IPS-NIHi7 (cell line): Measurements from ENCODE around the gene ACADSB.
A peak's percentile ranks its signal among the peaks of the same experiment; 100 is the strongest.

Source experiments
- DNase-seq: peaks from one replicate; pipeline ENCODE4 v3.0.0; 2012; ENCODE audit warnings: mixed read lengths; ENCODE audit errors: extremely low spot score

Gene ACADSB

DNA sequence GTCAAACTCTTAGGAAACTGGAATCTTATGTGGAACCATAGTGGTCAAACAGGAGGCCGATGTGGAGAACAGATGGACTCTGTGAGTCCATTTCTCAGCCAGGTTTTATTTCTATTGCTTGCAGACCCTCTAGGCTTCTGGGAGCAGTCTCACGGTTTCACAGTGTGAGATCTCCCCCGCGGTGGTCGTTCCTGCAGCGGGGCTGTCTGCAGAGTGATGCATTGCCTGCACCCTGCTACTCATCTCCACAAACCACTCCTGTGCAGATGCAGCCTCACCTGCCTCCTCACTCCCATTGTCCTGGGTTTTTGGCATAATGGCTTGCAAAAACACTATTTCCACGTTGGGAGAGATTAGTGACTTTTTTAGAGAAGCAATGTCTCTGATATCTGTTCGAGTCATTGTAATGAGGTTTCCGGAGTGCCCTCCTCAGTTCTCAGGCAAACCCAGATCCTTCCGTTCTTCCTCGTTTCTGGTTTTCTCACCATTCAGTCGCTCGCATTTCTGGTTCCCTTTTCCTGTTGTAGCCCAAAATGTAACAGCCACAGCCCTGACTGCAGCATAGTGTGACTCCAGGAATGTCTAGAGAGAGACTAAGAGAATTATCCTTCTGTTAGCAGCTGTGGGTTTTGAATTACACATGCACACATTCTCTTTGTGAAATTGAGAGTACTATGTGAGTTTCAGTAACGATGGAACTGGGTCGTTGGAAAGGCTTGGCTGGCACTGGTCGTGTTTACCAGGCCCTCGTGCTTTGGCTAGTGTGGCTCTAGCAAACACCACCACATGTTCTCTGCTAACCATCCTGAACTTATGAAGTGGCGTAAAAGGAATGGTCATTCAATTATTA lies 30.2 kb downstream of the ACADSB start:
- DNase-seq = no peak

DNA sequence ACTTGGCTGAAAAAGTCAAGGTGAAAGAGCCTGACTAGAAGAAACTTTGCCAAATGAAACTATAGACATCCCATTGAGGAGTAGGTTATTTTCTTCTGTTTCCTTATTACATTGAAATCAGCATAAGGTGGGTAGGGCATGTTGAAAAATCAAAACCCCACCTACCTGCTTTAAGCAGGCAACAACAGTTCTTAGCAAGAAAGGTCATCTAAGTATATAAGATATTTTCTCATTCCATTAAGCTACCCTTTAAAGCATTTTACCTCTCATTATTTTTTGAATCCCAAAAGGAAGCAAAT lies 30.8 kb downstream of the ACADSB start:
- DNase-seq = no peak

DNA sequence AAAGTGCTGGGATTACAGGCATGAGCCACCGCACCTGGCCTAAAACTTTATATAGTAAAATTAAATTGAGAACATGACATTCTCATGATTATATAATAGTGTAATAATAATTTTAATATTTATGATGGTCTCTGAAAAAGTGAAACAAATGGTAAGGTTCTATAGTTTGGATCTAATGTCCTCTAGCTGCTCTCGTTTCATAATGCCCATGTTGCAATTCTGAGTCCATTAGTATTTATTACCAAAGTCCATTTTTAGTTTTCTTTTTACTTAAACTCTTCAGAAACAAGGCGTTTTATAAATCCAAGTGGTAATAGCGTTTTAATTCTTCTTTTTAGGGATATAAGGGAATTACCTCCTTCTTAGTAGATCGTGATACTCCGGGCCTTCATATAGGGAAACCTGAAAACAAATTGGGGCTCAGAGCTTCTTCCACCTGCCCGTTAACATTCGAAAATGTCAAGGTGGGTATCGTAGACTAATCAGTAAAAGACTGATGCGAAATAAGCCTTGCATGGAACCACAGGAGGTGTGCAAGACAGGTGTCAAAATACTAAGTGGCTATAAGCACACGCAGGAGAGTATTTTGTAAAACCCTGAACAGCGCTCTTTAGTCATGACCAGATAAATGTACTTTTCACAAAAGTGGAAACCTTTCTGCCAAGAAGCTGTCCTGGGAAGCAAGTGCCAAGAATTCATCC lies 34.1 kb downstream of the ACADSB start:
- no peak for DNase-seq

DNA sequence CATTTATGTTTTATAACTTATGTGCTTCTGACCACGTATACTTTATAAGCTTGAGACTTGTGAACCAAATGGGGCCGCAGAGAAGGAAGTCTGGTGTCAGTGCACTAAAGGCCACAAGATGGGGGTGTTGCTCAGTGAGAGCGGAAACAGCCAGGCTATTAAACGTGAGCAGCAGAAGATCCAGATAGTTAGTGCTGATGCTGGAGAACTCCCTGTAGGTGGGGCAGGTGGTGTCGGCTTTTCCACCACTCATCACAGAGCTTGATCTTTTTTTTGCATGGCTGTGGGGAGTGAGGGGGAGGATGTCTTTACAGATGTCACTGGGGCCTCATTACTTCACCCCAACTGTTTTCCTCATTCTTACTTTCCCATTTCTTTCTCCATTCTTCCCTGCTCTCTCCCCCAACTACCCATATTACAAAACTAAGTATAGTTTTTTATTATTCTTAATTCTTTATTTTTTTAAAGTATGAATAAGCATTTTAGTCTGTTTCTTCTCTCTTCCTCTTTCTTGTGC lies 34.7 kb downstream of the ACADSB start:
- peak; percentile 88 for DNase-seq

DNA sequence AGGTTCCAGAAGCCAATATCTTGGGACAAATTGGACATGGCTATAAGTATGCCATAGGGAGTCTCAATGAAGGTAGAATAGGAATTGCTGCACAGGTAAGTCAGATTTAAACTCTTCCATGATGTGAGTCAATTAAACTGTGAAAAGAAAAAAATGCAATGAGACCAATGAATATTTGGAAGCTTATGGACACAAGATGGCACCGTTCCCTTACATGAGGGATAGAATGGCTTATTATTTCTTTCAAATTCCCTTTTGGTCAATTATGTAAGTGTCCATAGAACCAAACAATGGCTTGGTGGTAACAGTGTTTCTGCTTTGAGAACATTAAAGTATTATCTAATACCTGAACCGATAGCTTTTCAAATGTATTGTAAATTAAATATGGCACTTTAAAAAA lies 35.6 kb downstream of the ACADSB start:
- no peak for DNase-seq

DNA sequence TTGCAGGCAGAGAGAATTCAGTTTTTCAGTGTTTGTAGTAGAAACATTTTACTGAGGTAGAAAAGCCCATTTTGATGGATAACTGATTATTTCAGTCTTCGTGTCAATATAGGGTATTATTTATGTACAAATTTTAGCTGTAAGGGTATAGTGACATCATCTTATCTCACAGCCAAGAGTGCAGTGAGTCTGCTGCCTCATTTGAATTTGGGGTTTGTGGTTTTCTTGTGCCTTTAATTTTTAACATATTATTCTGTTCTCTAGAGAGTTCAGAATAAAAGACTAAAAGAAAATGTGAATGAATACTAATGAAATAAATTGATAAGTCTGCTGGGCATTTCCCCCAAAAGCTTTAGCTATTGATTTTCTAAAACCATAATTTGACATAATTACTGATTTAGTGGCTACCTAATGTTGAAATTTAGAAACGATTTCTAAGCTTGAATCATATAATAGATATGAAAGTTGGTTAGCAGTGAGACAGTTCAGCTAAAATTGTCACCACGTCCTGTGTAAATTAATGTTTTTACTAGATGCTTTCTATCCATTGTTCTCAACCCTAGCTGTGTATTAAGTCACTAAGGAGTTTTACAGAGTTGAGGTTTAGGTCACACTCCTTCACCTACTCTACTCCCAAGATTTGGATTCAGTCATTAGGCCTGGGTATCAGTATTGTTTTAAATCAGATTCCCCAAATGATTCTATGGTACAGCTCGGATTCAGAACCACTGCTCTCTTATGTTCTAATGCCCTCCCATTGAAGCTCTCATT lies 37.3 kb downstream of the ACADSB start:
- no peak for DNase-seq

DNA sequence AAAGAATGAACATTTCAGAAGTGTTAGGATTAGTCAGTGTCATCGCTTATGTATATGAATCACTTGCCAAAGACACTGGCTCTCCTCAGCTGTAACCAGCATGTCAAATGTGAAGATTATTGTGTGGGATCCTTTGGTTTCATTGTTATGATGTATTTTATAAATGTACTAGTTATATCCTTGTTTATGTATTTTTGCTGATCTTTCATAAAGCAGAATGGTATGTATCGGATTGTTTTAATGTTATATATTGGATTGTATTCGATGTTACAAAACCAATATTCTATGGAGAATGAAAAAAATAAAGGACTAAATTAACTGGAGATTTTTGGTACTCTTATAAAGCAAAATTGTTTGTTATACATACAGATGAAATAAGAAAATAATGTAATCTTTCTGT lies 49.2 kb downstream of the ACADSB start:
- no peak for DNase-seq

DNA sequence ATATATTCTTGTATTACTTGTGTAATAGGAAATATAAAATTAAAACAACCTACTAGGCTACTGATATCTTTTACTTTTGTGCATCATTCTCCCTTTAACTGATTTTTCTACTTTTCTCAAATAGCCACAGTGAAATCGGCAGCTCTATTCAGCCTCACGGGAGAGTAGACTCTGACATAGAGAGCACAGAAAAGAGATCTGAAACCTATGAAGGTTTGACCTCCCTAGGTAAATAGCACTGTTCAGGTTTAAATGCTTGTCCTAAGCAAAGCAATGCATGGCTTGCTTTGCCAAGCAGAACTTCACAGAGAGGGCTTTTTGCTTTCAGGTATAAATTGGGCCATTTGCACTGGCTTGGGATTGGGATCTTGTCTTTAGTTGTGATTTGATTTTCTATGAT lies 53.1 kb downstream of the ACADSB start:
- no peak for DNase-seq

DNA sequence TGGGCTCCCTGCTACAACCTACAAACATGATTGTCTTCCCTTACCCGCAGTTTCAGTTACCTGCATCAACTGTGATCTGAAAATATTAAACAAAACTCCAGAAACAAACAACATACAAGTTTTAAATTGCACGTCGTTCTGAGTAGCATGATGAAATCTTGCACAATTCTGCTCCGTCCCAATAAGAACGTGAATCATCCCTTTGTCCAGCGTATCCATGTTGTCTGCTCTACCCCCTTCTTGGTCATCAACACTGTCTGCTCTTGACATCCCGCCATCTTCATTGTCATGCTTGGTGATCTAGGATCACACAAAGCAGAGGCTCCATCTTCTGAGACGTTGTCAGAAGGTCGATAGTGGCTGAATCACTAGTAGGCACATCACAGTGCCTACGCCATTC lies 53.9 kb downstream of the ACADSB start:
- no peak for DNase-seq

DNA sequence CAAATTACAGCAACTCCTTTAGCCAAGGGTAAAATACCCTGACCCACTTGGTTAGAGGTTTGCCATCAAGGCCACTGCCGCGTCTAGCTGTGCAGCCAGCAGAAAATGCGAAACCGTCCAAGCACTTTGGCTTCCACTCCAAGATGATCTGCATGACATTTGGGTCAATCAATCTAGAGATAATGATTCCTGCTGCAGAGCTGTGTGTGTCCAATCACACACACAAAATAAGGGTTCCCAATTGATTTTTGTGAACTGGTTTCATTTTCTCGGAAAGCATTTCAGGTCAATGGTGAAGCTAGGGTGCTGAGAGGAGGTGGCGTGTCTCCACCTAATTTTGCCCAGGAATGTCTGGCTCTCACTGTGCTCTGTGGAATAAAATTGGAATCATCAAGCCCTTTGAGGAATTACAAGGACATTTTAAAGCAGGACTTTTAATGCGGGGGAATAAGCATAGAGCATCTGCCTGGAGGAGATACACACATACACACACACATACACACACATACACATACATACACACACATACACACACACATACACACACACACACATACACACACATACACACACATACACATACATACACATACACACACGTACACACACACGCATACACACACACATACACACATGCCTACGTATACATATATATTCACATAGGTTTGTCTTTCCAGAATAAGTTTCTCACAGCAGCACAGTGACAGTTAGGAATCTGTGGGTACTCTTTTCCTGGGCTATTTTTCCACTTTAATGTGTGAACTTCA lies 59.5 kb downstream of the ACADSB start:
- no peak for DNase-seq

DNA sequence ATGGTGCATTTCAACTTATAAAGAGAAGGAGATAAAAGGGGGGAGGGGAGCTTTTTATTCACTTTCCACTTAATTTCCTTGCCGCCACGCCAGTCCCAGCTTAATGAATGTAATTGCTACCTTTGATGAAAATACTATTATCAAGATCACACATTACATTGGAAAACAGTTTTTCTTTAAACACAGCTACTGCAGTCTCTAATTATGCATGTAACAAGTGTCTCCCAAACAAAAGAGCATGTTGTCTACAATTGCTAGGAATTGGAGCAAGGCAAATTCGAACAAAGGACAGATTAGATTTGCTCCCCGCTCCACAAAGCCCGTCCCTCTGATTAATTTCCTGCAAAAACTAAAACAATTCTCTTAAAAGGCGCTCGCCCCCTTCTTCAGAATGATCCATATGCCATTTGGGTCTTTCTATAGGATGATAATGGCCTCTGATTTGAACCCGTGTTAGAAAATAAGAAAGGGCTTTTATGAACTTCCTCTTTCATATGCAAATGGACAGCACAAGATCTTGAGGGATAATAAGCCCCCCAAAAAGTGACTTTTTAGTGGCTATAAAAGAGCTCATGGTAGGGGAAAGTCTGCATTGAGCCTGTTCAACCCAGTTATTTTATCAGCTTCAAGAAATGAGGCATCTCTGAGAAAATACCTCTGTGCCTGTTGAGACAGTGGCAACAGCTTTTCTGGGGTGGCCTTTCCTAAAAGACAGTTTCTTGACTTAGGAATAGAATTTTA lies 60.6 kb downstream of the ACADSB start:
- no peak for DNase-seq

DNA sequence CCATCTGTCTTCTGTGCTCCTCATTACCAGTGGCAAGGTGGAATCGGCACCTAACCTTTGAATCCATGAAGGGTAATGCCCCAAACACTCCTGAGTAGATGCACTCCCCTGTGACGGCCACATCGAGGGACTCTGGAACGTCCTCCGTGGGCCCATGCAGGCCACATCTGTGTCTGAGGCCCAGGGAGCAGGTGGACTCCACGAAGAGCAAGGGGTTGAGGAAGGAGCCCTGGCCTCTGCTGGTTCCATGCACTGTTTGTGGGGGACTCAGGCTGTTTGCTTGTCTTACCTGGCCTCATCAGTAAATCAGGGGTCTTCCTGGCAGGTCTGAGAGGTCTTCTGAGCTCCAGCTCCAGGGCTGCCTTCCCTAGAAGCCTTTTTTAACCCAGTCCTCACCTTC lies 64.4 kb downstream of the ACADSB start:
- no peak for DNase-seq

DNA sequence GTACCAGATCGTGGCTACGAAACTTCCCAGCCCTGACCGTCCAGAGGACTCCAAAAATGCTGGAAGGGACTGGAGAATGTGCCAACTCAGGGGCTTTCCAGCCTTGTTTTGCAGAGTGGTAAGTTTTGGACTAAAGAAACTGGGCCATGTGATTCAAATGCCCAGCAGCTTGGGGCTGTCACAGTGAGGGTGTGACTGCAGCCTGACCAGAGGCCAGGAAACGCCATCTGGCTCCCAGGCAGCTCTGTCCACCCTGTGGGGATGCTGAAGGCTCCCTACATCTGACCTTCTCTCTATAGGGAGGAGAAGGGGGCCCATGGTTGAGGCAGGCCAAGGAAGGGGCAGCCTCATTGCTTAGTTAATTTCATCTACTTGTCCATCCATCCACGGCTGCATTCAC lies 65.4 kb downstream of the ACADSB start:
- DNase-seq = no peak

DNA sequence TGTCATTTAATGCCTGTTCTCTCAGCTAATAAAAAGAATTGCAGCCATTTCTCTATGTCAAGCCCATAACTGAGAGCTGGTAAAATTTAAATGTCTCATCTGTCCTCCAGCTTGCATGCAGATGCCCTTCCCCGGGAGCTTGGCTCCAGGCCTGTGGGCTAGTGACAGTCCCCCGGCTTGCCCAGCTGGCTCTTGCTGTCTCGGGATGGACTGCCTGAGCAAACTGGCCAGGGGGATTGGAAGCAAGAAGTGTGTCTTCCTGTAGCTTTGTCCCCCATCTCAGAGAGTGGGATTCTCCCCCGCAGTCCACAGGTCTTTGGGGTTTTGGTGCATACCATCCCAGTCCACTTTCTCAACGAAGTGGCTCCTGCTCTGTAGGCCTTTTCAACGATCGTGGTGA lies 73.1 kb downstream of the ACADSB start:
- DNase-seq = no peak

DNA sequence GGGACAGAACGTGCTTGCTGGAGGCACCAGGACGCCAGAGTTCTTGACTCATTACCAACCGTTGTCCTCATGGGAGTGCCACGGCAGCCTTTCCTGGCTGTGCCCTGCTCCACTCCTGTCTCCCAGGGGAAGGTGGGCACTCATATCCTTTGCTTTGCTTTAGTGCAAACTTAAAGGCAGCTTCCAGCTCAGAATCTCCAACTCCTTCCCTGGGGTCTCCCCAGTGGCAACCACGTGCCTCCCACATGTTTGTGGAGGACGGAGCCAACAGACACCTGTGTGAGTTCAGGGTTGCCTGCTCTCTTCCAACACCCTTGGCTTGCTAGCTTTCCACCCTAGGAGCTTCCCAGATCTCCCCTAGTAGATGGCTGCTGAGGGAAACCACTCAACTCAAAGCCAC lies 75.0 kb downstream of the ACADSB start:
- no peak for DNase-seq

DNA sequence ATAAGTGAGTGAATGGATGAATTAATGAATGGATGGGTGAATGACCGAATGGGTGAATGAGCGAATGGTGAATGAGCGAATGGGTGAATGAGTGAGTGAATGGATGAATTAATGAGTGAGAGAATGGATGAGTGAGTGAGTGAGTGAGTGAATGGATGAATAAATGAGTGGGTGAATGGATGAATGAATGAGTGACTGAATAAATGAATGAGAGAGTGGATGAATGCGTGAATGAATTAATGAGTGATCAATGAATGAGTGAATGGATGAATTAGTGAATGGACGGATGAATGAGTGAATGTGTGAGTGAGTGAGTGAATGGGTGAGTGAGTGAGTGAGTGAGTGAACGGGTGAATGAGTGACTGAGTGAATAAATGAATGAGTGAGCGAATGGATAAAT lies 77.5 kb downstream of the ACADSB start:
- no peak for DNase-seq

DNA sequence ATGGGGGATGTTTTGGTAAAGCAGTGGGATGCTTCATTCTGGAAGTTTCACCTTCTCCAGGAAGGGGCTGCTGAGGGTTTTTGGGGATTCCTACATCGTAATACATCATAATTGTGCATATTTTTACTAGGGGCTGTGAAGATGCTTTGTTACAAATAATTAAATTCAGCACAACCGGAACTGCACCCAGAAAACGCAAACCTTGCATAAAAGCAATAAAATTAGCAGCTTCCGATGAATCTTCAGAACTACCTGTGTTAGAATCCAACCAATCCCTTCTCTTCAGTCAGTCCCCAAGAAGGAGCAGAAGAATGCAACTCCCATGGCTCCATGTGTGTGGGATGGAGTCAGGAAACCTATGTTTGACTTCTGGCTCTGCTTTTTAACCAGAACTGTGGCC lies 78.5 kb downstream of the ACADSB start:
- DNase-seq = no peak

DNA sequence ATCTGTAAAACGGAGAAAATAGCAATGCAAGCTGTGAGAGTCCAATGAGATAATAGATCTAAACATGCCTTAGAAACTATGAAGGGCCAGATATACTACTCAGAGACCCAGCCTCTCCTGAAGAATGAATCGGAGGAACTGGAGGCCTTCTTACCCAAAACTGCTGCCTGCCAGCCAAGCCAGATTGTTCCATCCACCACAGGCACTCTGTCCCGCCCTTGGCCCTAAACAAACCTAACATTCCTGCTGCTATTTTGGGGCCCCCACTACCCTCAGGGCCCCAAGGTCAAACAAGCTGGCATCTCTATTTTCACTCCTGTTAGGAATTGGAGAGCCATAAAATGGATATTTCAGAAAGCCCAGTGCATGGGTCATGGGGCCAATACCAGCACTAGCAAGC lies 79.0 kb downstream of the ACADSB start:
- no peak for DNase-seq

DNA sequence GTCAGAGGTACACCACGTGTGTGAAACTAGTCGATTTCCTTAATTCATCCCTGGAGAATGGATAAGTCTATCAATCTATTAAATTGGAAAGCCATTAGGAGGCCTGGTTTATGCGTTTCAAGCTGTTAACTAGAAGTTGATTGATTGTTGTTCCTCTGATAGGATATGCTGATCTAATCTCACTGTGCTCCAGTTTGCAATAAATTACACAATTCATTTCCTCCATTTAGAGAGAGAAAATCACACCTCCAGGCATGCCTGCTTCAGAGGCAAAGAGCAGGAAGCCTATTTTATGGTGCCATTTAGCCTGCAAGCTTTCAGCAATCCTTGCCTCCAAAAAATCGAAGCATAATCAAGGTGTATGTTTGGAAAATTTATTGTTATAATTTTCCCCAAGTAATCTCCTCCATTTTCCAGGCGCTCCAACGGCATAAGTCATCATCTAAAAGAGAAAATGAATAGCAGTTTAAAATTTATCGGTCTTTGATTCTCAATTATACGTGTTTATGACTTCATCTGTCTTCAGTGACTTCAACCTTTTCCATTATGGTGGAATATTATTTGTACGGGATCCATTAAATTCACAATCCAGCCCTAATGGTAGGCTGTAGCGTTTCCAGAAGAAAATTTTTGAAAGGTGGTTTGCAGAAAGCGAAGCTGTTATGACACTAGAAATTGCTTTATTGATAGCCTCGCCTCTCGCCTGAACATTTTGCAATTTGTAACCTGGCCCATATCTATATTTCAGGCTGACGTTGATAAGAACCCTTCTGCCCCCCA lies 84.0 kb downstream of the ACADSB start:
- DNase-seq = no peak

DNA sequence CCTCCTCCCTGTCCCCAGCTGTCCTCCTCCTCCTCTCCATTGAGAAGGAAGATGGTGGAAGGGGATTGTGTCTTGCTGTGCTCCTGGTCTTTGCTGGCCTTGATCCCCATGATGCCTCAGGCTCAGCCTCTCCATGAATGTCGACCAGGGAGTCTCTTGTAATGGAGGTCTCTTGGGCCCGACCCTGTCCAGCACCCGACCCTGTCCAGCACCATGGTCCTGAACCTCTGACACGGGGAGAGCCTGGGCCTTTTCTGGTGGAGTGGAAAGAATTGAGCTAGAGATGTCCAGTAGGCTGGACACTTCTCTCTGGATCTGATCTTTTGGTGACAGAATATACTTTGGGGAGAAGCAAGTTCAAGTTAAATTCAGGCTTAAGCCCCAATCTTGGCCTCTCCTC lies 84.7 kb downstream of the ACADSB start:
- no peak for DNase-seq
